HCT116 (cell line): ENCODE data around the gene NTN4.

Experiments used
- EZH2 ChIP-seq: fragments of 200-600 bp; sonication (generic); IDR thresholded peaks from 2 replicates; pipeline ENCODE4 v1.6.1; 2017; ENCODE audit warnings: antibody characterized with exemption, mixed run types
- POLR2AphosphoS5 ChIP-seq: IDR thresholded peaks from 2 replicates; pipeline ENCODE4 v1.6.1; 2011; ENCODE audit warnings: mild to moderate bottlenecking, low read depth, low read length, moderate library complexity
- SIN3A ChIP-seq: IDR thresholded peaks from 2 replicates; pipeline ENCODE4 v1.6.1; 2012; ENCODE audit warnings: low read depth
- ZFX ChIP-seq: fragments of 450-650 bp; IDR thresholded peaks from 2 replicates; pipeline ENCODE4 v1.6.1; 2017
- TF ChIP-seq, protein P1 (sequence below), 3 experiments: fragments of 200-600 bp in 1 of 3; sonication (generic) in 1 of 3; IDR thresholded peaks in 2 of 3; conservative IDR thresholded peaks in 1 of 3; 2 replicates each; pipeline ENCODE4 v1.5.1; 2012 to 2017; ENCODE audit warnings: low read depth in 2 of 3, low read length in 2 of 3, antibody characterized with exemption in 1 of 3, borderline replicate concordance in 1 of 3, control low read depth in 1 of 3, mild to moderate bottlenecking in 1 of 3, mixed read lengths in 1 of 3, mixed run types in 1 of 3, moderate library complexity in 1 of 3; ENCODE audit not compliant: insufficient read depth in 1 of 3

DNA sequence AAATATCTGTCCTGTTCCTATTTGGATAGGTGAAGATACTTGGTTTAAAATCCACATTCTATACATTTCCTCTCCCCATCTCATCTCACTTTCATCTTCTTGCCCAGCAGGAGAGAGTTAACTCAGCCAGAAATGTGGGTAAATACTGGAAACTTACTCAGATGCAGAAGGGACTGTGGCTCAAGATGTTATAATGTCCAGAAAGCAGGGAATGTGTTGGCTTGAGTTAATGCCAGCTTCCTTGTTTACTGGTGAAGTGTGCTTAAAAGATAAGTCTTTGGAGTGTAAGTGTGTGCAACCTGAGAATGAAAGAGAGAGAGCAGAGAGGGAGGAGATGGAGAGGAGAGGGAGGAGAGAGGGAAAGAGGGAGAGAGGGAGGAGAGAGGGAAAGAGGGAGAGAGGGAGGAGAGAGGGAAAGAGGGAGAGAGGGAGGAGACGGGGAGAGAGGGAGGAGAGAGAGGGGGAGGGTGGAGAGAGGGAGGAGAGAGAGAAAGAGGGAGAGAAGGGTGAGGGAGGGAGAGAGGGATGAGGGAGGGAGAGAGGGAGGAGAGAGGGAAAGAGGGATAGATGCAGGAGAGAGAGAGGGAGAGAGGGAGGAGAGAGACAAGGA is 46.2 kb upstream of the NTN4 start:
- TF ChIP-seq, protein P1, sequence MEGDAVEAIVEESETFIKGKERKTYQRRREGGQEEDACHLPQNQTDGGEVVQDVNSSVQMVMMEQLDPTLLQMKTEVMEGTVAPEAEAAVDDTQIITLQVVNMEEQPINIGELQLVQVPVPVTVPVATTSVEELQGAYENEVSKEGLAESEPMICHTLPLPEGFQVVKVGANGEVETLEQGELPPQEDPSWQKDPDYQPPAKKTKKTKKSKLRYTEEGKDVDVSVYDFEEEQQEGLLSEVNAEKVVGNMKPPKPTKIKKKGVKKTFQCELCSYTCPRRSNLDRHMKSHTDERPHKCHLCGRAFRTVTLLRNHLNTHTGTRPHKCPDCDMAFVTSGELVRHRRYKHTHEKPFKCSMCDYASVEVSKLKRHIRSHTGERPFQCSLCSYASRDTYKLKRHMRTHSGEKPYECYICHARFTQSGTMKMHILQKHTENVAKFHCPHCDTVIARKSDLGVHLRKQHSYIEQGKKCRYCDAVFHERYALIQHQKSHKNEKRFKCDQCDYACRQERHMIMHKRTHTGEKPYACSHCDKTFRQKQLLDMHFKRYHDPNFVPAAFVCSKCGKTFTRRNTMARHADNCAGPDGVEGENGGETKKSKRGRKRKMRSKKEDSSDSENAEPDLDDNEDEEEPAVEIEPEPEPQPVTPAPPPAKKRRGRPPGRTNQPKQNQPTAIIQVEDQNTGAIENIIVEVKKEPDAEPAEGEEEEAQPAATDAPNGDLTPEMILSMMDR (IDR thresholded peaks at IDR 0.05 in 2 of 3, conservative IDR thresholded peaks at IDR 0.05 in 1 of 3; ENCODE audit: borderline replicate concordance in 1 of 3, insufficient read depth in 1 of 3, low read depth in 2 of 3, low read length in 2 of 3) = no peak
- no peak for TF ChIP-seq POLR2AphosphoS5
- TF ChIP-seq ZFX = no peak
- TF ChIP-seq SIN3A = no peak
- TF ChIP-seq EZH2 = no peak
